Daoy (cell line): Measurements from ENCODE around the gene CSNK1G2. TPM values are rescaled to one million over a fixed set of nuclear protein-coding genes. Genes with fewer than 3 reads are reported as not detected.
A peak's percentile ranks its signal among the peaks of the same experiment; 100 is the strongest.
"Not testable (repeated sequence)": the region's sequence is repeated elsewhere in the genome, so short reads cannot be mapped to it uniquely, and the experiment has no call there.

Source experiments
- DNase-seq: peaks from one replicate; pipeline ENCODE4 v3.0.0-alpha.2; 2015; ENCODE audit warnings: low read depth
- total RNA-seq: library from RNA; depleted of rRNA; stranded (reverse); fragments of >200 nt; shearing (Covaris generic); gene quantifications from 2 replicates; pipeline ENCODE4 v1.2.3, GENCODE V29; 2014

CSNK1G2 gene
- total RNA-seq, 1 experiment from 2014 or later = 53.9 TPM

GRCh38 chr19:1988464-1988863 lies 47.5 kb downstream of the CSNK1G2 start:
- DNase-seq = not testable (repeated sequence)

GRCh38 chr19:1989513-1990229 lies 48.7 kb downstream of the CSNK1G2 start:
- no peak for DNase-seq

- no peak for DNase-seq
Measured at GRCh38 chr19:1990230-1991017, 49.5 kb downstream of the CSNK1G2 start.

GRCh38 chr19:1991018-1991913 lies 50.3 kb downstream of the CSNK1G2 start:
- no peak for DNase-seq

GRCh38 chr19:1992759-1993260 lies 51.8 kb downstream of the CSNK1G2 start:
- DNase-seq = no peak

- DNase-seq = no peak
Measured at GRCh38 chr19:1997353-1998233, 56.6 kb downstream of the CSNK1G2 start.

GRCh38 chr19:1998712-1999708 lies 58.0 kb downstream of the CSNK1G2 start:
- no peak for DNase-seq

- no peak for DNase-seq
Measured at GRCh38 chr19:1999856-2000515, 59.0 kb downstream of the CSNK1G2 start.

- no peak for DNase-seq
Measured at GRCh38 chr19:2003874-2004273, 62.9 kb downstream of the CSNK1G2 start.

GRCh38 chr19:2010135-2010668 lies 69.2 kb downstream of the CSNK1G2 start:
- no peak for DNase-seq

GRCh38 chr19:2011169-2011568 lies 70.2 kb downstream of the CSNK1G2 start:
- DNase-seq = no peak

- no peak for DNase-seq
Measured at GRCh38 chr19:2012941-2013682, 72.1 kb downstream of the CSNK1G2 start.

GRCh38 chr19:2013683-2013961 lies 72.7 kb downstream of the CSNK1G2 start:
- DNase-seq = no peak

- DNase-seq = no peak
Measured at GRCh38 chr19:2014131-2014571, 73.2 kb downstream of the CSNK1G2 start.

- peak; percentile 45 for DNase-seq
Measured at GRCh38 chr19:2014731-2015607, 74.0 kb downstream of the CSNK1G2 start.

- DNase-seq = peak; percentile 71
Measured at GRCh38 chr19:2015608-2015950, 74.6 kb downstream of the CSNK1G2 start, which contains the start of gene BTBD2. Gene BTBD2, minus strand, starts transcription at chr19:2015714. Its CDS starts 11 bp downstream, at chr19:2015703.
